IMR-90 (cell line): ENCODE results near the gene GRM4. TPM values are rescaled to one million over a fixed set of nuclear protein-coding genes. Genes with fewer than 3 reads are reported as not detected.

Source experiments
- ATAC-seq: fragments of 200-7000 bp; cut with Tn5 transposase; 2 replicates; pipeline ENCODE4 v1.9.1; 2020; ENCODE audit warnings: low read depth, mild to moderate bottlenecking, moderate library complexity
- BruUV-seq: library from RNA; stranded (reverse); fragments of 400-500 nt; replicated peaks from 2 replicates; lab custom pipeline; 2021; lab: Mats Ljungman, UMichigan
- CTCF ChIA-PET: fragments of 300-600 bp; formaldehyde crosslinking; extraction: SDS; loops from one replicate; lab custom pipeline; 2021; ENCODE audit warnings: antibody characterized with exemption; lab: Yijun Ruan, JAX
- POLR2A ChIA-PET: fragments of 300-600 bp; sonication (Branson Sonifier 250); formaldehyde crosslinking; loops from one replicate; lab custom pipeline; 2022; ENCODE audit warnings: antibody characterized with exemption; ENCODE audit not compliant: unreplicated experiment; lab: Charles Lee
- DNase-seq: peaks from one replicate; pipeline ENCODE4 v3.0.0; 2013
- H2AFZ ChIP-seq: replicated peaks from 2 replicates; pipeline ENCODE3; 2013; ENCODE audit warnings: low read length, mild to moderate bottlenecking; ENCODE audit not compliant: poor library complexity
- H2AK5ac ChIP-seq: 2 replicates; pipeline ENCODE4 v1.6.1; 2013; ENCODE audit warnings: low read depth, low read length, inconsistent platforms
- H2AK9ac ChIP-seq: replicated peaks from 2 replicates; pipeline ENCODE3; 2013; ENCODE audit warnings: mild to moderate bottlenecking, low read depth, low read length, moderate library complexity; ENCODE audit not compliant: poor library complexity
- H2BK120ac ChIP-seq: 2 replicates; pipeline ENCODE4 v1.6.1; 2013; ENCODE audit warnings: low read depth, low read length, inconsistent platforms
- H2BK15ac ChIP-seq: 3 replicates; pipeline ENCODE4 v1.6.1; 2013; ENCODE audit warnings: low read depth, low read length, inconsistent platforms
- H2BK20ac ChIP-seq: 2 replicates; pipeline ENCODE4 v1.6.1; 2013; ENCODE audit warnings: low read depth, mild to moderate bottlenecking, inconsistent platforms, low read length, moderate library complexity
- H2BK5ac ChIP-seq: 2 replicates; pipeline ENCODE4 v1.6.1; 2013; ENCODE audit warnings: mild to moderate bottlenecking, low read depth, low read length, inconsistent platforms; ENCODE audit not compliant: poor library complexity, severe bottlenecking
- H3K14ac ChIP-seq: replicated peaks from 2 replicates; pipeline ENCODE4 v1.6.1; 2013; ENCODE audit warnings: low read depth, low read length, inconsistent platforms
- H3K18ac ChIP-seq: 2 replicates; pipeline ENCODE4 v1.6.1; 2013; ENCODE audit warnings: low read depth, low read length, control low read depth
- H3K23ac ChIP-seq: 2 replicates; pipeline ENCODE4 v1.6.1; 2013; ENCODE audit warnings: low read depth, low read length, inconsistent platforms
- H3K27ac ChIP-seq: 2 replicates; pipeline ENCODE4 v1.5.1; 2013; ENCODE audit warnings: mild to moderate bottlenecking, control low read depth, low read length; ENCODE audit not compliant: insufficient read depth
- H3K27me3 ChIP-seq: 2 replicates; pipeline ENCODE4 v1.6.1; 2013; ENCODE audit warnings: low read length; ENCODE audit not compliant: control insufficient read depth, insufficient read depth
- H3K36me3 ChIP-seq: 2 replicates; pipeline ENCODE4 v1.6.1; 2013; ENCODE audit warnings: low read length, mixed read lengths; ENCODE audit not compliant: control insufficient read depth, insufficient read depth
- H3K4ac ChIP-seq: 2 replicates; pipeline ENCODE4 v1.6.1; 2013; ENCODE audit warnings: low read depth, low read length, inconsistent platforms
- H3K4me1 ChIP-seq: 2 replicates; pipeline ENCODE4 v1.6.1; 2013; ENCODE audit warnings: low read length, mixed read lengths; ENCODE audit not compliant: control insufficient read depth, insufficient read depth
- H3K4me2 ChIP-seq: 2 replicates; pipeline ENCODE4 v1.6.1; 2013; ENCODE audit warnings: low read depth, mild to moderate bottlenecking, control low read depth, low read length, moderate library complexity
- H3K4me3 ChIP-seq: 2 replicates; pipeline ENCODE4 v1.5.1; 2013; ENCODE audit warnings: low read depth, mild to moderate bottlenecking, control low read depth, low read length, moderate library complexity; ENCODE audit not compliant: insufficient read depth
- H3K56ac ChIP-seq: 2 replicates; pipeline ENCODE4 v1.6.1; 2013; ENCODE audit warnings: low read length, inconsistent platforms; ENCODE audit not compliant: insufficient read depth; ENCODE audit errors: extremely low read depth
- H3K79me1 ChIP-seq, 2 experiments: 2 replicates each; pipeline ENCODE4 v1.6.1; 2013; ENCODE audit warnings: low read length in 2 of 2, inconsistent platforms in 1 of 2, low read depth in 1 of 2
- H3K9ac ChIP-seq: 2 replicates; pipeline ENCODE4 v1.6.1; 2013; ENCODE audit warnings: low read depth, low read length, control low read depth
- H3K9me1 ChIP-seq: 2 replicates; pipeline ENCODE4 v1.6.1; 2013; ENCODE audit warnings: low read length, inconsistent platforms; ENCODE audit not compliant: insufficient read depth
- H3K9me3 ChIP-seq: 2 replicates; pipeline ENCODE4 v1.6.1; 2013; ENCODE audit warnings: low read length; ENCODE audit not compliant: control insufficient read depth, insufficient read depth
- H4K20me1 ChIP-seq: 2 replicates; pipeline ENCODE4 v1.6.1; 2013; ENCODE audit warnings: low read length, inconsistent platforms; ENCODE audit not compliant: insufficient read depth
- H4K5ac ChIP-seq: 2 replicates; pipeline ENCODE4 v1.6.1; 2013; ENCODE audit warnings: mild to moderate bottlenecking, low read depth, low read length, control low read depth
- H4K8ac ChIP-seq, 2 experiments: 2 replicates each; pipeline ENCODE4 v1.6.1; 2013; ENCODE audit warnings: low read depth in 2 of 2, low read length in 2 of 2, control low read depth in 1 of 2, inconsistent platforms in 1 of 2
- H4K91ac ChIP-seq: 2 replicates; pipeline ENCODE4 v1.6.1; 2013; ENCODE audit warnings: low read depth, low read length, inconsistent platforms; ENCODE audit not compliant: insufficient read depth
- BHLHE40 ChIP-seq: fragments of 150-350 bp; IDR thresholded peaks from 2 replicates; pipeline ENCODE4 v1.6.1; 2016; ENCODE audit warnings: mild to moderate bottlenecking, low read depth, low read length
- CHD1 ChIP-seq: IDR thresholded peaks from 2 replicates; pipeline ENCODE4 v1.6.1; 2012; ENCODE audit warnings: low read depth, low read length, improper control_type of control experiment
- MAFK ChIP-seq: IDR thresholded peaks from 2 replicates; pipeline ENCODE4 v1.6.1; 2012; ENCODE audit warnings: low read depth, low read length, improper control_type of control experiment
- MAZ ChIP-seq: IDR thresholded peaks from 2 replicates; pipeline ENCODE4 v1.6.1; 2012; ENCODE audit warnings: low read depth, mild to moderate bottlenecking, low read length, improper control_type of control experiment, moderate library complexity, borderline replicate concordance
- MXI1 ChIP-seq: IDR thresholded peaks from 2 replicates; pipeline ENCODE4 v1.6.1; 2012; ENCODE audit warnings: low read depth, mild to moderate bottlenecking, low read length, moderate library complexity, borderline replicate concordance
- NFE2L2 ChIP-seq: fragments of 150-350 bp; IDR thresholded peaks from 2 replicates; pipeline ENCODE4 v1.6.1; 2016; ENCODE audit warnings: low read depth, mild to moderate bottlenecking, low read length
- POLR2A ChIP-seq: IDR thresholded peaks from 2 replicates; pipeline ENCODE4 v1.6.1; 2012; ENCODE audit warnings: mild to moderate bottlenecking, low read depth, low read length
- RAD21 ChIP-seq: IDR thresholded peaks from 2 replicates; pipeline ENCODE4 v1.6.1; 2012; ENCODE audit warnings: low read length, improper control_type of control experiment
- RCOR1 ChIP-seq: IDR thresholded peaks from 2 replicates; pipeline ENCODE4 v1.6.1; 2012; ENCODE audit warnings: mild to moderate bottlenecking, low read length, improper control_type of control experiment; ENCODE audit not compliant: insufficient replicate concordance
- RFX5 ChIP-seq: IDR thresholded peaks from 2 replicates; pipeline ENCODE4 v1.8.0; 2012; ENCODE audit warnings: low read depth, mild to moderate bottlenecking, low read length, moderate library complexity
- SMC3 ChIP-seq: fragments of 150-350 bp; IDR thresholded peaks from 2 replicates; pipeline ENCODE4 v1.6.1; 2016; ENCODE audit warnings: low read depth, mild to moderate bottlenecking, antibody characterized with exemption, low read length, moderate library complexity
- WGBS, 2 experiments: methylation state at CpG; one replicate each; pipeline versions ENCODE4 v1.1.5 to v1.1.7; 2013; ENCODE audit warnings: missing lambda C conversion rate in 2 of 2; ENCODE audit not compliant: insufficient read length in 1 of 2; ENCODE audit errors: extremely low coverage in 2 of 2; 5-methylcytosine and 5-hydroxymethylcytosine counted together
- dilution Hi-C: fragments of 300-500 bp; cut with HindIII; formaldehyde crosslinking; loops from one replicate; pipeline ENCODE4 v1.14.3; 2018; ENCODE audit warnings: low sequenced_read_pairs; ENCODE audit not compliant: unreplicated experiment
- in situ Hi-C: fragments of 300-500 bp; cut with MboI; formaldehyde crosslinking; loops from 3 replicates; pipeline ENCODE4 v1.14.3; 2019; ENCODE audit warnings: low sequenced_read_pairs, inconsistent platforms, mixed read lengths
- intact Hi-C: fragments of 100-400 bp; cut with micrococcal nuclease; formaldehyde crosslinking; loops from 2 replicates; pipeline ENCODE4 v1.10.0; 2022
- polyA plus RNA-seq, 3 experiments: library from polyadenylated mRNA; depleted of rRNA; stranded (reverse); fragments of >200 nt; gene quantifications; 2 replicates each; pipeline ENCODE4 v1.2.3, GENCODE V29; 2012; ENCODE audit warnings: low replicate concordance in 1 of 3
- total RNA-seq: library from RNA; depleted of rRNA; stranded (reverse); fragments of >200 nt; gene quantifications from 2 replicates; pipeline ENCODE4 v1.2.3, GENCODE V29; 2012
- TF ChIP-seq, protein P1 (sequence below): conservative IDR thresholded peaks from 2 replicates; pipeline ENCODE4 v1.5.1; 2012; ENCODE audit warnings: mild to moderate bottlenecking, low read depth, low read length, improper control_type of control experiment
- TF ChIP-seq, protein P2 (sequence below): fragments of 150-350 bp; IDR thresholded peaks from 2 replicates; pipeline ENCODE4 v1.6.1; 2017; ENCODE audit warnings: mild to moderate bottlenecking, antibody characterized with exemption, low read length, low read depth
- TF ChIP-seq, protein P3 (sequence below): fragments of 150-350 bp; IDR thresholded peaks from 2 replicates; pipeline ENCODE4 v1.6.1; 2016; ENCODE audit warnings: low read depth, mild to moderate bottlenecking, low read length, moderate library complexity, borderline replicate concordance

GRM4 gene
- total and polyA plus RNA-seq, 2 of the 4 experiments (the other 2 are of a cell fraction), result 0.02 TPM; not detected in 1

DNA sequence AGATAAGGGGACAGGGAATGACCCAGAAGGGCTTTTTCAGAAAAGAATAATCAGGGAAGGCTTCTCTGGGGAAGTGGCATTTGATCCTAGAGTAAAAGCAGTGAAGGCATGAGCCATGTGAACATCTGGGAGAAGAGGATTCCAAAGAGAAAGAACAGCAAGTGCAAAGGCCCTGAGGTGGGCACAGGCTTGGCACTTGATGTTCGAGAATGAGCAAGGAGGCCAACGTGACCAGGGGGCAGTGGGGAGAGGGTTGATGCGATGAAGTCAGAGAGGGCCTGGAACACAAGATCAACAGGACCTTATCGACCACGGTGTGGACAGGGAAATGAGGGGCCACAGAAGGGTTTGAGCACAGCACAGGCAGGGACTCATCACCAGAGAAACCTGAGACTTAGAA lies 5.8 kb downstream of the GRM4 start:
- POLR2A ChIA-PET, result no interaction called here
- dilution Hi-C loops (no loop called here), intact Hi-C loops (no loop called here), in situ Hi-C loops (no loop called here)
- H3K23ac ChIP-seq, result no peak overlapping the region
- H2AK9ac ChIP-seq, result no peak overlapping the region
- no peaks in the 10 kb centered on the region for H3K36me3 ChIP-seq
- H2BK120ac ChIP-seq, result no peak overlapping the region
- H4K91ac ChIP-seq, result no peak overlapping the region
- H3K4ac ChIP-seq, result no peak overlapping the region
- CTCF ChIA-PET, result no interaction called here
- TF ChIP-seq SMC3 (no peak), MXI1 (no peak), BHLHE40 (no peak), NFE2L2 (no peak), POLR2A (no peak), MAFK (no peak), RCOR1 (no peak), RFX5 (no peak), MAZ (no peak), CHD1 (no peak), RAD21 (no peak)
- TF ChIP-seq, protein P1, sequence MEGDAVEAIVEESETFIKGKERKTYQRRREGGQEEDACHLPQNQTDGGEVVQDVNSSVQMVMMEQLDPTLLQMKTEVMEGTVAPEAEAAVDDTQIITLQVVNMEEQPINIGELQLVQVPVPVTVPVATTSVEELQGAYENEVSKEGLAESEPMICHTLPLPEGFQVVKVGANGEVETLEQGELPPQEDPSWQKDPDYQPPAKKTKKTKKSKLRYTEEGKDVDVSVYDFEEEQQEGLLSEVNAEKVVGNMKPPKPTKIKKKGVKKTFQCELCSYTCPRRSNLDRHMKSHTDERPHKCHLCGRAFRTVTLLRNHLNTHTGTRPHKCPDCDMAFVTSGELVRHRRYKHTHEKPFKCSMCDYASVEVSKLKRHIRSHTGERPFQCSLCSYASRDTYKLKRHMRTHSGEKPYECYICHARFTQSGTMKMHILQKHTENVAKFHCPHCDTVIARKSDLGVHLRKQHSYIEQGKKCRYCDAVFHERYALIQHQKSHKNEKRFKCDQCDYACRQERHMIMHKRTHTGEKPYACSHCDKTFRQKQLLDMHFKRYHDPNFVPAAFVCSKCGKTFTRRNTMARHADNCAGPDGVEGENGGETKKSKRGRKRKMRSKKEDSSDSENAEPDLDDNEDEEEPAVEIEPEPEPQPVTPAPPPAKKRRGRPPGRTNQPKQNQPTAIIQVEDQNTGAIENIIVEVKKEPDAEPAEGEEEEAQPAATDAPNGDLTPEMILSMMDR, result no peak
- TF ChIP-seq, protein P2, sequence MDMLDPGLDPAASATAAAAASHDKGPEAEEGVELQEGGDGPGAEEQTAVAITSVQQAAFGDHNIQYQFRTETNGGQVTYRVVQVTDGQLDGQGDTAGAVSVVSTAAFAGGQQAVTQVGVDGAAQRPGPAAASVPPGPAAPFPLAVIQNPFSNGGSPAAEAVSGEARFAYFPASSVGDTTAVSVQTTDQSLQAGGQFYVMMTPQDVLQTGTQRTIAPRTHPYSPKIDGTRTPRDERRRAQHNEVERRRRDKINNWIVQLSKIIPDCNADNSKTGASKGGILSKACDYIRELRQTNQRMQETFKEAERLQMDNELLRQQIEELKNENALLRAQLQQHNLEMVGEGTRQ, result no peak
- TF ChIP-seq, protein P3, sequence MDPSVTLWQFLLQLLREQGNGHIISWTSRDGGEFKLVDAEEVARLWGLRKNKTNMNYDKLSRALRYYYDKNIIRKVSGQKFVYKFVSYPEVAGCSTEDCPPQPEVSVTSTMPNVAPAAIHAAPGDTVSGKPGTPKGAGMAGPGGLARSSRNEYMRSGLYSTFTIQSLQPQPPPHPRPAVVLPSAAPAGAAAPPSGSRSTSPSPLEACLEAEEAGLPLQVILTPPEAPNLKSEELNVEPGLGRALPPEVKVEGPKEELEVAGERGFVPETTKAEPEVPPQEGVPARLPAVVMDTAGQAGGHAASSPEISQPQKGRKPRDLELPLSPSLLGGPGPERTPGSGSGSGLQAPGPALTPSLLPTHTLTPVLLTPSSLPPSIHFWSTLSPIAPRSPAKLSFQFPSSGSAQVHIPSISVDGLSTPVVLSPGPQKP, result no peak
- H3K4me2 ChIP-seq, result no peak overlapping the region
- no TSS peak for BruUV-seq
- no peak overlapping the region for H2BK5ac ChIP-seq
- H3K4me3 ChIP-seq, result no peak overlapping the region
- H4K8ac ChIP-seq, result no peak overlapping the region
- no peak overlapping the region for H3K27ac ChIP-seq
- no peak overlapping the region for H3K9ac ChIP-seq
- H2AK5ac ChIP-seq, result no peak overlapping the region
- peaks cover 6% of the 10 kb centered on the region; the same call in 1 of the 2 replicates for H3K4me1 ChIP-seq
- H3K9me1 ChIP-seq, result no peaks in the 10 kb centered on the region
- DNase-seq (no peak), ATAC-seq (no peak)
- H3K56ac ChIP-seq, result no peak overlapping the region
- peaks cover 90% of the 10 kb centered on the region for H3K27me3 ChIP-seq
- no peak overlapping the region for H2BK15ac ChIP-seq
- H2BK20ac ChIP-seq, result no peak overlapping the region
- H3K18ac ChIP-seq, result no peak overlapping the region
- no peak overlapping the region for H3K14ac ChIP-seq
- H4K5ac ChIP-seq, result no peak overlapping the region
- H3K9me3 ChIP-seq, result no peaks in the 10 kb centered on the region
- no peaks in the 10 kb centered on the region for H3K79me1 ChIP-seq
- 57% methylated on average over 3 of the region's 5 CpGs; no CpG with 5 or more reads in 1 of the 2 experiments for whole genome bisulfite sequencing, 2 experiments
- H2AFZ ChIP-seq, result no peak overlapping the region
- no peaks in the 10 kb centered on the region for H4K20me1 ChIP-seq
